ENCODE results near the gene DAPK2.

The DAPK2 gene

GRCh38 chr15:63889831-63890230 is 156.5 kb downstream of the DAPK2 start:
- DNase-seq = no peak

- DNase-seq = no peak
These were observed 157.5 kb downstream of the DAPK2 start for GRCh38 chr15:63888823-63889222.

GRCh38 chr15:63888146-63888545 is 158.1 kb downstream of the DAPK2 start:
- DNase-seq = no peak

- DNase-seq = no peak
These were observed 158.7 kb downstream of the DAPK2 start for GRCh38 chr15:63887630-63888029.

GRCh38 chr15:63884953-63885352 is 161.3 kb downstream of the DAPK2 start:
- no peak for DNase-seq

GRCh38 chr15:63881431-63881830 is 164.9 kb downstream of the DAPK2 start:
- DNase-seq = no peak

GRCh38 chr15:63880744-63881143 is 165.5 kb downstream of the DAPK2 start:
- DNase-seq = no peak

- no peak for DNase-seq
These were observed 166.3 kb downstream of the DAPK2 start for GRCh38 chr15:63879995-63880394.

DNA sequence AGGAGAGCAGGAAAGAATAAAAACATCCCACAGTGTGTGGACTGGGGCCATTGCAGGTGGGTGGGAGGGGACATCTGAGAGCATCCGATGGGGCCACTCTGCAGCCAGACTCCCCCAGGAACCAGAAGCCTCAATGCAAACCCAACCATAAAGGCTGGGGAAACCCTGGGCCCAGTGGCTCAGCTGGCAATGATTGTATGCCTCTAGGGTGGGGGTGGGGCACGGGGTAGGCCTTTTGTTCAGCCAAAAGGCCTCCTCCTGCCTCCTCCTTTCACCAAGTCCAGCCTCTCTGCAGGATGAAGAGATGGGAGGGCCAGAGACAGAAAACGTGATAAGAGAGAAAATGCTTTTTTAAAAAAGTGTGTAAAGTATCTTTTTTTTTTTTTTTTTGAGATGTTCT is 167.1 kb downstream of the DAPK2 start:
- DNase-seq = no peak

- no peak for DNase-seq
These were observed 168.5 kb downstream of the DAPK2 start for GRCh38 chr15:63877713-63878271.

DNA sequence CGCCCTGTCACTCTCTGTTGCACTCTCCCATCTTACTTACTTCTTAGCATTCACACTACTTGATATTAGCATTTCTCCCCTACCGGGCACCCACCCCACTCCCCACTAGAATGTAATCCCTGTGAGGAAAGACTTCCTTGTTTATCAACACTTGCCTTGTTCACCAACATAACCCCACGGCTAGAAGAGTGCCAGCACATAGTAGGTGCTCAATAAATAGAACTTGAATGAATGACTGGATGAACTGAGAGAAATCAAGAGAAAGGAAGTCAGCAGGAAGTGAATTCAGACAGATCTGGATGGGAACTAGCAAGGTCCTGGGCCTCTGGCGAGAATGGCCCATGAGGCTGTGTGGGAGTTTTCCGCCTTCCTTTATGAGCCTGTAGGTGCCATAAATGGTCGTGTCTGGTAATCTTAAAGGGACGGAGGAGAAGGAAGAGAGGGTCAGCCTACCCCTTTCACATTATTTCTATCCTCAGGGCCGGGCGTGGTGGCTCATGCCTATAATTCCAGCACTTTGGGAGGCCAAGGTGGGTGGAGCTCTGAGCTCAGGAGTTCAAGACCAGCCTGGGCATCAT is 170.1 kb downstream of the DAPK2 start:
- DNase-seq = no peak

GRCh38 chr15:63874616-63875015 is 171.7 kb downstream of the DAPK2 start:
- DNase-seq = no peak

DNA sequence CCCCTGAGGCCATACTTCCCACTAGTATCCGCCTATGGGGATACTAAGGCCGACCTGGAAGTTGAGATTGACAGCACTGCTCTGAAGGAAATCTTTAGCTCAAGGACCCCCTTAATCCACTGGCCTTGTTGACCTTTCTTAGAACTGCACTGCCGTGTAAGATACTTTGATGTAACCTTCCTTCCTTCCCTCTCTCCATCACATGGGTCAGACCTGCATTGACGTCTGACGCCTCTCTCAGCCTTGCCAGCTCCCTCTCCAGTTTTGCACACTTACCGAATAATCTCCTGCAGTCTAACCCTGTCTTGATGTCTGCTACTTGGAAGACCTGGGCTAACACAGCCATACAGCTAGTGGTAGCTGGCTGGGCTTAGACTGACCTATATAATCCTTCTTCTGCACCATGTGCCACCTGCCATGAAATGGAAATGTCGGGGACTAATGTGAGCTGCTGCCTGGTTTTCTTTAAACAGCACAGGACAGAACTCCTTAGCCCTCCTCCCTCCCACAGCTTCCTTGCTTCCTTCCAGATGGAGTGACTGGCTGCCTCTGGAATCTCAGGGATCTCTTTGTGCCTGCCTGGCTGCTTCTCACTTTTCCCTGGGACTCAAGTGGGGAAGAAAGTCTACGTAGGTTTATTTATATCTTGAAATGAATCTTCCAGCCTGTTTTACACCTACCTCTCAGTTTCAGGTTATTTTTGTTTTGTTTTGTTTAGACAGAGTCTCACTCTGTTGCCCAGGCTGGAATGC is 173.3 kb downstream of the DAPK2 start:
- no peak for DNase-seq

- DNase-seq = no peak
These were observed 175.6 kb downstream of the DAPK2 start for GRCh38 chr15:63870487-63871209.

- DNase-seq = no peak
These were observed 176.3 kb downstream of the DAPK2 start for GRCh38 chr15:63870043-63870394.

- no peak for DNase-seq
These were observed 176.8 kb downstream of the DAPK2 start for GRCh38 chr15:63869371-63870042.

DNA sequence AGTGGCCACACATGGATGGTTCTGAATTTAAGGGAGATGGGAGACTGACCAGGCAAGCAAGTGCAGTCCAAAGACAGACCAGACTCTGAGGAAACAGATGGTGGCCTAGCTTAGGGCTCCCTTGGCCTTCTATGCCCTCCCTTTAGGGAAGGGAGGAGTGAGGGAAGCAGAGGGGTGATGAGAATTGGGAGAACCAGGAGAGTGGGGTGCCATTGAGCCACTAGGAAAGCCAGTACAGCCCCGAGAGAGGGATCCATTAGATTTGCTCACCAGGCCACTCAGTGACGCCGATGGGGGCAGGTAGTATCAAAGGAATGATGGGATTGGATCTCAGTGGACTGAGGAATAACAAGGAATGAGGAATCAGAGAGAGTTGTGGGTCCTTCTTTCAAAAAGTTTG is 182.1 kb downstream of the DAPK2 start:
- DNase-seq = no peak

DNA sequence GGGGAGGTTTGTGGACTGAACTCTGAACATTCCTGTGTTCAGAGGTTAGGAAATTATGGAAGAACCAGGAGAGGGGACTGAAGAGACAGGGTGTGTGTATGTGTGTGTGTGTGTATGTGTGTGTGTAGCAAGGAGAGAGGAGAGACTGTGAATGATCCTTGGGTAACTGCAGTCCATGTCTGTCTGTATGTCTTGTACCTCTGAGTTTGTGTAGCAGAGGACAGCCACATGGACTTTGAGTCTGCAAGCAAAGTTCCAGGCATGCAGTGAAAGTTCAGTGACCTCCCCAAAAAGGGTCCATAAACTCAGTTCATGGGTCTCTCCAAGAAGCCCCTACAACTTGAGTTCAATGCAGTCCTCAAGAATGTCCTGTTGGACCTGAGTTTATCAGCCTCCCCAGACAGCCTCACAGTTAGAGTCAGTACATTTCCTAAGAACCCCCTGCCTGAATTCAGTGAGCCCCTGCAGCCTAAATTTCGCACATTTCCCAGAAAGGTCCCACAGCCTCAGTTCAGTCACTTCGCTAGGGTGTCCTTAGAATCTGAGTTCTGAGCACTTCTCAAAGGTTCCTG is 184.3 kb downstream of the DAPK2 start:
- no peak for DNase-seq

- no peak for DNase-seq
These were observed 185.7 kb downstream of the DAPK2 start for GRCh38 chr15:63860555-63860954.

DNA sequence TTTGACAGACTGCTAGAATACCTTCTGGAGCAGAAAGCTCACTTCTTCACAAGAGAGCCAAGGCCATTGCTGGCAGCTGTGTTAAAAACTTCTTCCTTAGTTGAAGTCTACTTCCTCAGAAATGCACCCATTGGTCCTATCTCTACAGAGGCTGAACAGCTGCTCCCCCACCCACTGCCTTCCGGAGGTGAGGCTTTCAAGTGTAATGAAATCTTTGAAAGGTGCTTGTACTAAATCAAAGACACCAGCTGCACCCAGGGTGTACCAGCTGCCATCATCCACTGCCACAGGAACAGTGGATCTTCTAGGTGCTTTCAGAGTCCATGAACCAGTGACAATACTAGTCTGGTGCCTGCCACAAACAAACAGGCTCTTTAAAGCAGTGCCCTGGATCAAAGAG is 186.1 kb downstream of the DAPK2 start:
- DNase-seq = no peak

DNA sequence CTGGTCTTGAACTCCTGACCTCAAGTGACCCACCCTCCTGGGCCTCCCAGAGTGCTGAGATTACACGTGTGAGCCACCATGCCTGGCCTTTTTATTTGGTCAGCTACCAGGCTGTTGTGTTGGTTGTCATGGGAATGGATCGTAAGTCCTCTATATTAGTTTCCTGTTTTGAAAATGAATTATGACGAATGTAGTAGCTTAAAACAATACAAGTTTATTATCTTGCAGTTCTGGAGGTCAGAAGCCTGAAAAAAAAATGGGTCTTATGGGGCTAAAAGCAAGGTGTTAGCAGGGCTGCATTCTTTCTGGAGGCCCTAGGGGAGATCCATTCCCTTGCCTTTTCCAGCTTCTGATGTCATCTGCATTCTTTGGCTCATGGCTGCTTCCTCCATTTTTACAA is 187.4 kb downstream of the DAPK2 start:
- DNase-seq = no peak

GRCh38 chr15:63858448-63858847 is 187.8 kb downstream of the DAPK2 start:
- no peak for DNase-seq

GRCh38 chr15:63857461-63857856 is 188.8 kb downstream of the DAPK2 start:
- DNase-seq = no peak
